H1 (cell line): Measurements from ENCODE around the gene PRAF2. TPM values are rescaled to one million over a fixed set of nuclear protein-coding genes. Genes with fewer than 3 reads are reported as not detected.

Source experiments
- CTCF ChIA-PET: fragments of 300-600 bp; sonication (Branson Sonifier 250); formaldehyde crosslinking; loops from one replicate; lab custom pipeline; 2021; ENCODE audit not compliant: partially characterized antibody; lab: Charles Lee
- POLR2A ChIA-PET: fragments of 300-600 bp; sonication (Branson Sonifier 250); formaldehyde crosslinking; loops from one replicate; lab custom pipeline; 2021; ENCODE audit warnings: inconsistent platforms; ENCODE audit not compliant: partially characterized antibody; lab: Charles Lee
- DNase-seq, 2 experiments: peaks; one replicate each; pipeline versions ENCODE4 v3.0.0 to v3.0.0-alpha.2; 2010 to 2022; ENCODE audit warnings: low spot score in 2 of 2, low read depth in 1 of 2, mixed read lengths in 1 of 2
- FAIRE-seq: peaks from 2 replicates; lab custom pipeline; 2011; peaks lifted over from hg19 to GRCh38; lab: Jason Lieb, UNC
- H2AFZ ChIP-seq: 2 replicates; pipeline ENCODE4 v1.8.1; 2012; ENCODE audit warnings: low read length, inconsistent platforms
- H2AK5ac ChIP-seq: 2 replicates; pipeline ENCODE4 v1.6.1; 2013; ENCODE audit warnings: low read depth, low read length
- H2BK120ac ChIP-seq: replicated peaks from 2 replicates; pipeline ENCODE3; 2013; ENCODE audit warnings: low read depth, low read length, inconsistent platforms
- H2BK12ac ChIP-seq: 2 replicates; pipeline ENCODE4 v1.6.1; 2013; ENCODE audit warnings: low read depth, low read length
- H2BK15ac ChIP-seq: 2 replicates; pipeline ENCODE4 v1.6.1; 2013; ENCODE audit warnings: low read length
- H2BK20ac ChIP-seq: 2 replicates; pipeline ENCODE4 v1.6.1; 2013; ENCODE audit warnings: low read length
- H2BK5ac ChIP-seq: 2 replicates; pipeline ENCODE4 v1.6.1; 2013; ENCODE audit warnings: low read depth, low read length
- H3K14ac ChIP-seq: 2 replicates; pipeline ENCODE4 v1.6.1; 2013; ENCODE audit warnings: inconsistent platforms; ENCODE audit not compliant: insufficient read length
- H3K18ac ChIP-seq: 2 replicates; pipeline ENCODE4 v1.6.1; 2013; ENCODE audit warnings: low read length; ENCODE audit errors: extremely low read depth
- H3K23ac ChIP-seq: 2 replicates; pipeline ENCODE4 v1.6.1; 2013; ENCODE audit warnings: inconsistent platforms; ENCODE audit not compliant: insufficient read length
- H3K23me2 ChIP-seq: 2 replicates; pipeline ENCODE4 v1.6.1; 2013; ENCODE audit warnings: low read depth, low read length
- H3K27ac ChIP-seq: 2 replicates; pipeline ENCODE4 v1.6.1; 2011; ENCODE audit warnings: low read depth, low read length, inconsistent platforms
- H3K27me3 ChIP-seq, 4 experiments: replicated peaks in 1 of 4; 1 replicate in 1 of 4; 2 replicates in 3 of 4; pipeline versions ENCODE4 v1.6.1 to v1.8.1; 2011 to 2013; ENCODE audit warnings: low read length in 3 of 4, mild to moderate bottlenecking in 3 of 4, inconsistent platforms in 2 of 4, mixed read lengths in 2 of 4, moderate library complexity in 1 of 4; ENCODE audit not compliant: control insufficient read depth in 3 of 4, insufficient read depth in 3 of 4; ENCODE audit errors: extremely low read depth in 1 of 4
- H3K36me3 ChIP-seq, 4 experiments: 2 replicates each; pipeline versions ENCODE4 v1.6.1 to v1.8.1; 2011 to 2013; ENCODE audit warnings: mild to moderate bottlenecking in 4 of 4, low read length in 3 of 4, moderate library complexity in 2 of 4, control low read depth in 1 of 4, inconsistent platforms in 1 of 4; ENCODE audit not compliant: insufficient read depth in 4 of 4, control insufficient read depth in 2 of 4
- H3K4ac ChIP-seq: replicated peaks from 2 replicates; pipeline ENCODE3; 2013; ENCODE audit warnings: low read length, low read depth, mixed read lengths, inconsistent platforms; ENCODE audit not compliant: insufficient read length
- H3K4me1 ChIP-seq, 4 experiments: replicated peaks in 1 of 4; 1 replicate in 1 of 4; 2 replicates in 3 of 4; pipeline versions ENCODE4 v1.6.1 to v1.8.1; 2011 to 2013; ENCODE audit warnings: low read length in 3 of 4, inconsistent platforms in 2 of 4, mixed read lengths in 1 of 4; ENCODE audit not compliant: insufficient read depth in 4 of 4, control insufficient read depth in 3 of 4
- H3K4me2 ChIP-seq, 2 experiments: 2 replicates each; pipeline versions ENCODE4 v1.6.1 to v1.8.1; 2011 to 2013; ENCODE audit warnings: low read depth in 2 of 2, low read length in 2 of 2, control low read depth in 1 of 2, inconsistent platforms in 1 of 2, mild to moderate bottlenecking in 1 of 2; ENCODE audit not compliant: insufficient read depth in 1 of 2
- H3K4me3 ChIP-seq, 4 experiments: fragments of 200-600, 300-600 bp in 1 of 4; sonication (generic), shearing (Covaris generic), sonication (Bioruptor Twin) in 1 of 4; 2 replicates each; pipeline versions ENCODE4 v1.5.1 to v1.8.1; 2011 to 2016; ENCODE audit warnings: low read length in 4 of 4, low read depth in 3 of 4, control low read depth in 2 of 4, inconsistent platforms in 2 of 4, mild to moderate bottlenecking in 2 of 4, mixed read lengths in 1 of 4, moderate library complexity in 1 of 4; ENCODE audit not compliant: insufficient read depth in 2 of 4; ENCODE audit errors: extremely low read depth in 1 of 4
- H3K56ac ChIP-seq: replicated peaks from 2 replicates; pipeline ENCODE3; 2013; ENCODE audit warnings: low read depth, mild to moderate bottlenecking, mixed read lengths, low read length, inconsistent platforms; ENCODE audit not compliant: insufficient read length
- H3K79me1 ChIP-seq: 2 replicates; pipeline ENCODE4 v1.6.1; 2013; ENCODE audit warnings: low read depth, low read length, control low read depth
- H3K79me2 ChIP-seq, 2 experiments: 2 replicates each; pipeline versions ENCODE4 v1.6.1 to v1.8.1; 2012 to 2013; ENCODE audit warnings: low read length in 2 of 2, mild to moderate bottlenecking in 2 of 2, inconsistent platforms in 1 of 2; ENCODE audit not compliant: insufficient read depth in 2 of 2, control insufficient read depth in 1 of 2
- H3K9ac ChIP-seq, 4 experiments: replicated peaks in 1 of 4; 1 replicate in 1 of 4; 2 replicates in 3 of 4; pipeline versions ENCODE4 v1.6.1 to v1.8.1; 2011 to 2013; ENCODE audit warnings: low read depth in 3 of 4, low read length in 3 of 4, control low read depth in 2 of 4, mild to moderate bottlenecking in 2 of 4, moderate library complexity in 2 of 4, inconsistent platforms in 1 of 4; ENCODE audit errors: extremely low read depth in 1 of 4
- H3K9me3 ChIP-seq, 2 experiments: 2 replicates each; pipeline versions ENCODE4 v1.6.1 to v1.8.1; 2012 to 2013; ENCODE audit warnings: mild to moderate bottlenecking in 2 of 2, moderate library complexity in 2 of 2, control low read depth in 1 of 2, inconsistent platforms in 1 of 2, low read depth in 1 of 2, low read length in 1 of 2, mixed read lengths in 1 of 2; ENCODE audit not compliant: insufficient read depth in 2 of 2
- H4K20me1 ChIP-seq, 2 experiments: replicated peaks in 1 of 2; 2 replicates each; pipeline versions ENCODE3 to v1.8.1; 2011 to 2013; ENCODE audit warnings: inconsistent platforms in 2 of 2, low read length in 2 of 2, mild to moderate bottlenecking in 1 of 2; ENCODE audit not compliant: insufficient read depth in 2 of 2, control insufficient read depth in 1 of 2
- H4K5ac ChIP-seq: 2 replicates; pipeline ENCODE4 v1.6.1; 2013; ENCODE audit warnings: low read length, low read depth, mixed read lengths, inconsistent platforms; ENCODE audit not compliant: insufficient read length
- H4K8ac ChIP-seq: 2 replicates; pipeline ENCODE4 v1.8.0; 2013; ENCODE audit warnings: mild to moderate bottlenecking, moderate library complexity, low read length, inconsistent platforms; ENCODE audit not compliant: insufficient read depth; ENCODE audit errors: extremely low read depth
- H4K91ac ChIP-seq: replicated peaks from 2 replicates; pipeline ENCODE3; 2013; ENCODE audit warnings: low read length, mixed read lengths, inconsistent platforms; ENCODE audit not compliant: insufficient read length
- BACH1 ChIP-seq: IDR thresholded peaks from 2 replicates; pipeline ENCODE4 v1.6.1; 2012; ENCODE audit warnings: low read length, improper control_type of control experiment
- CBX5 ChIP-seq: fragments of 300-800, 300-1000 bp; sonication (generic); IDR thresholded peaks from 2 replicates; pipeline ENCODE4 v1.7.1; 2016; ENCODE audit warnings: antibody characterized with exemption, low read length, low read depth
- CEBPB ChIP-seq: IDR thresholded peaks from 2 replicates; pipeline ENCODE4 v1.6.1; 2012; ENCODE audit warnings: low read depth, low read length
- EGR1 ChIP-seq: IDR thresholded peaks from 2 replicates; pipeline ENCODE4 v1.6.1; 2011; ENCODE audit warnings: low read depth, low read length, borderline replicate concordance
- GABPA ChIP-seq: IDR thresholded peaks from 2 replicates; pipeline ENCODE4 v1.6.1; 2011; ENCODE audit warnings: mild to moderate bottlenecking, low read length, moderate library complexity, borderline replicate concordance; ENCODE audit not compliant: insufficient read depth
- HDAC2 ChIP-seq, 2 experiments: fragments of 300-600 bp in 1 of 2; sonication (generic) in 1 of 2; IDR thresholded peaks; 2 replicates each; pipeline ENCODE4 v1.6.1; 2011 to 2012; ENCODE audit warnings: low read depth in 2 of 2, low read length in 2 of 2, mild to moderate bottlenecking in 2 of 2, moderate library complexity in 2 of 2, borderline replicate concordance in 1 of 2, inconsistent platforms in 1 of 2
- KDM1A ChIP-seq: fragments of 200-600, 300-600 bp; sonication (generic); IDR thresholded peaks from 2 replicates; pipeline ENCODE4 v1.7.1; 2016; ENCODE audit warnings: mild to moderate bottlenecking, low read length, borderline replicate concordance
- RBBP5 ChIP-seq: IDR thresholded peaks from 2 replicates; pipeline ENCODE4 v1.7.1; 2012; ENCODE audit warnings: low read depth, mild to moderate bottlenecking, inconsistent platforms, low read length, moderate library complexity, borderline replicate concordance
- RNF2 ChIP-seq: fragments of 200-900, 300-1000 bp; sonication (generic); IDR thresholded peaks from 2 replicates; pipeline ENCODE4 v1.7.1; 2016; ENCODE audit warnings: borderline replicate concordance, low read depth, mild to moderate bottlenecking, antibody characterized with exemption, low read length; ENCODE audit not compliant: poor library complexity, severe bottlenecking; ENCODE audit errors: missing control alignments
- RXRA ChIP-seq: IDR thresholded peaks from 2 replicates; pipeline ENCODE4 v1.6.1; 2011; ENCODE audit warnings: low read depth, mild to moderate bottlenecking, low read length, moderate library complexity; ENCODE audit not compliant: insufficient read depth
- SRF ChIP-seq: IDR thresholded peaks from 2 replicates; pipeline ENCODE4 v1.6.1; 2011; ENCODE audit warnings: mild to moderate bottlenecking, low read depth, low read length, moderate library complexity
- WGBS, 2 experiments: shearing (Covaris generic) in 1 of 2; methylation state at CpG; one replicate each; pipeline versions ENCODE4 v1.1.6 to v1.1.7; 2013 to 2015; ENCODE audit warnings: low lambda C conversion rate in 2 of 2, mixed read lengths in 2 of 2, inconsistent platforms in 1 of 2, low coverage in 1 of 2, missing lambda C conversion rate in 1 of 2; ENCODE audit not compliant: insufficient replicate concordance in 2 of 2, insufficient coverage in 1 of 2, insufficient read length in 1 of 2; ENCODE audit errors: extremely low coverage in 1 of 2, missing lambda C conversion rate in 1 of 2; 5-methylcytosine and 5-hydroxymethylcytosine counted together
- polyA plus RNA-seq, 7 experiments: library from polyadenylated mRNA; depleted of rRNA in 3 of 7; stranded (reverse) in 5 of 7; unstranded in 2 of 7; fragments of >200 nt in 5 of 7; fragments of 200-250 nt in 2 of 7; gene quantifications; 1 replicate in 5 of 7; 2 replicates in 1 of 7; 4 replicates in 1 of 7; pipeline versions ENCODE4 v1.2.1 to v1.2.3, GENCODE V29; 2011 to 2013; ENCODE audit warnings: missing spikeins in 2 of 7, mixed read lengths in 2 of 7
- total RNA-seq: library from RNA; stranded (reverse); fragmentation: NEBNext Ultra II Directional; extraction: Animal tissue kit (Norgen Biotek cat#: 25700); gene quantifications from 2 replicates; pipeline ENCODE4 v1.2.1, GENCODE V29; 2021

Gene PRAF2
- total and polyA plus RNA-seq, 2 of the 8 experiments (the other 6 are each of a cell fraction or from before 2014, with no cell fraction given): 11.3 to 15.4 TPM

DNA sequence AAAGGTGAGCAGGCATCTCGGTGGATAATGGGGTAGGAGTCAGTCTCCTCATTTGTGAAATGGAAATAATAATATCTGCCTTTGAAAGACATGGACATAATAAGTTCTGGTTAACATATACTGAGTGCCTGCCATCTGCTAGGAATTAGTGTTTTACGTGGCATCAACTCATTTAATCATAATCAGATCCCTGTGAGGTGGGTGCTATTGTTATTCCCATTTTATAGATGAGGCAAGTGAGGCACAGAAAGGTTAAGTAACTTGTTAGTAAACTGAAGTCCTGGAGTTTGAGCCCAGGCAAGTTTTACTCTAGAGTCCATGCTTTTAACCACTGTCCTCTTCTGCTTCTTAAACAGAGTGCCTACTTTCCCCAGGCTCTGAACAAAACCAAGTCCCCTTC is 7.5 kb downstream of the PRAF2 start:
- Histone ChIP-seq H4K91ac (no peak overlapping the region), H3K79me2 (no peaks in the 10 kb centered on the region), H2AK5ac (no peak overlapping the region), H3K79me1 (no peaks in the 10 kb centered on the region), H2BK20ac (no peak overlapping the region), H3K9ac (no peak overlapping the region), H2AFZ (no peak overlapping the region), H3K36me3 (peaks cover 0 to 12% (median 3%) of the 10 kb centered on the region in 4 experiments; a peak in 2 of 8 replicates), H3K4me1 (0 out of 7 replicates have a peak, but pooled peaks cover 0 to under 1% (median 0%) of the 10 kb centered on the region in 4 experiments), H2BK5ac (no peak overlapping the region), H4K8ac (no peak overlapping the region), H3K14ac (no peak overlapping the region), H3K4ac (no peak overlapping the region), H3K23me2 (no peaks in the 10 kb centered on the region), H3K23ac (no peak overlapping the region), H3K27me3 (no peaks in the 10 kb centered on the region), H3K4me3 (no peak overlapping the region), H4K5ac (no peak overlapping the region), H3K27ac (no peak overlapping the region), H3K9me3 (no peaks in the 10 kb centered on the region), H3K56ac (no peak overlapping the region), H2BK12ac (no peak overlapping the region), H2BK15ac (no peak overlapping the region), H2BK120ac (no peak overlapping the region), H3K18ac (no peak overlapping the region), H3K4me2 (no peak overlapping the region), H4K20me1 (peaks cover 0 to 1% of the 10 kb centered on the region in 2 experiments)
- DNase-seq: no peak
- ChIA-PET POLR2A (interaction anchor here (1.6 kb wide), 1 partner anchor 154 kb away, joined by 3 read pairs; no protein-coding TSS in a partner anchor), CTCF (interaction anchor here (1.4 kb wide), 1 partner anchor 10 kb away, joined by 4 read pairs; no protein-coding TSS in a partner anchor)
- TF ChIP-seq KDM1A (no peak), RNF2 (no peak), BACH1 (no peak), HDAC2 (IDR thresholded peaks at IDR 0.05; ENCODE audit: borderline replicate concordance in 1 of 2, low read depth in 2 of 2, low read length in 2 of 2) (no peak), RXRA (no peak), SRF (no peak), CEBPB (no peak), GABPA (no peak), EGR1 (no peak), RBBP5 (no peak), CBX5 (no peak)
- FAIRE-seq: no peak
- WGBS, 2 experiments: 83% methylated on average over 1 of the region's 2 CpGs; no CpG with 5 or more reads in 1 of the 2 experiments
